Measurements from ENCODE around the gene P2RY14.

P2RY14 gene

GRCh38 chr3:151278230-151278629, at the start of gene P2RY14:
Gene P2RY14 (minus strand): TSS chr3:151278542. CDS start chr3:151214316, 64,226 bp downstream.
- FAIRE-seq = no peak
- no peak for DNase-seq (ENCODE audit: low spot score)

DNA sequence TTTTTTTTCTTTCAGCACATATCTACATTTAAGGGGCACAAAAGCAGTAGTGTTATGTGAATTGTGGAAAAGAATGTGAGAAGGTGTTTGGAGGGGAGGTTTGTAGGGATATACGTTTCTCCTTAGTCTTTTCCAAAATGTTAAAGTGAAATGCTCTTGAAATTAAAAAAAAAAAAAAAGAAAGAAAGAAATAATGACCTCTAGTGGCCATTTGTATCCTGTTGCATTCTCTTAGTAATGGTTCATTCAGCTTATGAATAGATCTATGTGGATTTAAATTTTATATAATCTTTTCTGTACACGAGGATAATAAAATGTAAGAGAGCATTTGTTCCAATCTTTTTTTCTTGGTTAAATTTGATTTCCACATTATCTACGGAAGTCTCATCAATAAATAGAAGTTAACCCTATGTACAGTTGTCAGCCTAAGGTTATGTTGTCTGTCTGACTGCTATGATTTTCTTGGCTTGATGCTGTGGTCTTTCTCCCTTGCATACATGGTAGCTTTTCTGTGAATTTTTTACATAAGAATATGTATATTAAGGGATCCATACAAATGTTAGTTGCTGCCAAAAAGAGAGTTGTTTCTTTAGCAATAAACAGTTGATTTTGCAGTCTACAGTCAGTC, 49.3 kb upstream of the P2RY14 start:
- DNase-seq (ENCODE audit: low spot score) = peak; percentile 12
- FAIRE-seq = no peak

- DNase-seq (ENCODE audit: low spot score) (no peak), FAIRE-seq (no peak)
These were observed 44.2 kb upstream of the P2RY14 start for GRCh38 chr3:151322511-151322910.

- DNase-seq (ENCODE audit: low spot score) = no peak
- no peak for FAIRE-seq
These were observed 43.2 kb upstream of the P2RY14 start for GRCh38 chr3:151321526-151321925.

DNA sequence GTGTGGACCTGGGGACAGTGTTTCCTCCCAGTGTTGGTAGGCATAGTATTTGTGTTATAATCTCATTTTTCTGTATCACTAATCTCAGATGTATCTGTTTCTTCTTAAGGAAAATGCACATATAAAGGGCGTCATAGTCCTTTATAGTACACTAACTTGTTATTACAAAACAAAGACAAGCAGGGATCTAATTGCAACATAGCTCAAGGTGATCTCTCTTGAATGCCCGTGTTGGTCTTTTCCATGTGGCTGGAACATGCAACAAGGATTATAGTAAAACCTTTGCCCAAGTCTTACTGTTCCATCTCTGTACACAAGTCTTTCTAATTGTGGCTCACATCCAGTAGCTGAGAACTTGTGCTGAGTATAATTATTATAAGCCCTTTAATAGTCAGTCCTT, 41.8 kb upstream of the P2RY14 start:
- FAIRE-seq (no peak), DNase-seq (ENCODE audit: low spot score) (no peak)

DNA sequence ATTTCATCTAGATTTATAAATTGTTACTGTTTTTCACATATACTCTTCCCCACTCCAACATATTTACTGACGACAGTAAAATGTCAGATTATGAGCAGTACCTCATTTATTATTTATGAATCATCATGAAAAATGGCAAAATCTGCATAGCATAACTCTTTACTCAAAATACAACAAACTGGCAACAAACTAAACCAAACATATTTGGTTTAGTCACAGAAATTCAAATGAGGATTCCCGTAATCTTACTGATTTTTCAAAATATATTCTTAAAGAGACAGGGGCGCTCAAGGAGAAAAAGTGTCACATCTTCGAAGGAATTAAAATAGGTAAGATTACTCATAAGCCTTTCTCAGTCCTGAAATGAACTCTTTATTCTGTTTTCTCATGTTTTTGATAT, 41.3 kb upstream of the P2RY14 start:
- DNase-seq (ENCODE audit: low spot score) = no peak
- no peak for FAIRE-seq

GRCh38 chr3:151318991-151319390, 40.6 kb upstream of the P2RY14 start:
- DNase-seq (ENCODE audit: low spot score) = no peak

DNA sequence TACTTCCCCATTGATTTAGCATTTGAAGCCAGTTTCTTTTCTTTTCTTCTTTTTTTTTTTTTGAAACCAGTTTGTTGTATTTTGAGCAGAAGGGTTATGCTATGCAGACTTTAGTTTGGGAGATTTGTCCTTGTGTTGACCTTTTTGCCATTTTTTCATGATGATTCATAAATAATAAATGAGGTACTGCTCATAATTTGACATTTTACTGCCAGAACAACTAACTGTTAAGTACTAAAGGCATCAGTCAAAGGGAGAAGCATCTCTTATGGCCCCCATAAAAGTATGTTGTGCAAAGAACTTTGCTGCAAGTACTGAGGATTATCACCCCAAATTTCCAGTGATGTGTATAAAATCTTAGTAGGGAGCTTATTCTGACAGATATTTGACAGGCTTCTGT, 40.0 kb upstream of the P2RY14 start:
- FAIRE-seq (no peak), DNase-seq (ENCODE audit: low spot score) (no peak)

More at GRCh38 chr3:151318991-151319390, 40.6 kb upstream of the P2RY14 start:
- FAIRE-seq = no peak

DNA sequence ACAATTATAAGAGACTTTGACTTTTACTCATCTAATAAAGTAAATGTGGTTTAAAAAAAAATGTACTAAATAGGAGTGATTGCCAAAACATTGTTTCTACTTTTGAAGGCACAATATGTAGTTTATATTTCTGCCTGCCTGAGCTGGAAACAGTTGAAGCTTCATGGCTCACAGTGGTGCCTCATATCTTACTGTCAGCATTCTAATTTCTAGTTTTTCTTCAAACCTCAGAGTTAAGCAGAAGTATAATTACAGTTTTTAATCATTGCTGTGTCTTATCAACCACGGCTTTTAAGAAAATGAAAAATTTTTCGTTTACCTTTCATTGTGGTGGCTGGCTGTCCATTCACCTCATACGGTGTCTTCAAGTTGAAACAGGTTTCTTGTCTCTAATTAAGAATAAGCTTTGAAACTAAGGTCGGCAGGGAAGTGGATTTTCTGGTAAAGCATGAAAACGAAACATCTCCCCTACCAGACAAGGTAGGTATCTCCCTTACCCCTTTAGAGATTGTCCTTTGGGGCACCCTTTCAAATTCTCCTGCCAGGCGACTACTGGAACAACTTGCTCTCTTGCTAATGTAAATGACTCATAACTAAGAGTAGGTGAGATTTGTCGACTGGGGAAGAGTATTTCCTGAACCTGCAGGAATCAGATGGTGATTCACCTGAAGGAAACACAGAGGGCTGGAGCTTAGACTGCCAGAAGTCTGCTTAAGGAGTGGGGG, 38.1 kb upstream of the P2RY14 start, which contains the start of gene GPR87:
Gene GPR87, minus strand, starts transcription at position 554 of the 725 bp plus-strand sequence. CDS start 16,720 bp downstream, outside the sequence.
- FAIRE-seq (no peak), DNase-seq (ENCODE audit: low spot score) (peak; percentile 69)

GRCh38 chr3:151315846-151316245, 37.5 kb upstream of the P2RY14 start:
- FAIRE-seq (no peak), DNase-seq (ENCODE audit: low spot score) (no peak)

- DNase-seq (ENCODE audit: low spot score) (no peak), FAIRE-seq (no peak)
These were observed 36.8 kb upstream of the P2RY14 start for GRCh38 chr3:151315136-151315535.

- no peak for FAIRE-seq
These were observed 36.3 kb upstream of the P2RY14 start for GRCh38 chr3:151314593-151314992.

DNA sequence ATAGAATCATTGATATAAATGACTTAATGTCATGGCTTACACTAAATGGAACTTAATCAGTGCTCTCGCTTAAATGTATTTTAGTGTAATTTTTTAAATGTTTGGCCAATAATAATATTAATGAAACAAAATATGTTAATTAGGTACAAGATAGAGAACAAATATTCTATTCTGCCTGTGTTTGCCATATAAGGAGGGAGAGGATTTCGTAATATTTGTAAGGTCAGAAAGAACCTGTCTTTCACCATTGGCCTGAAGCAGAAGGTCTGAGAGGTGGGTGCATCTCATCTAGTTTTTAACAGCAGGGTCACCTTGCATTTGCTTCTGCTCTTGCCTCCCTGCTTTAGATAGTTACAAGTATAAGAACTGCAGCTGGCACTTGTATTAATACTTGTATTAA, 35.8 kb upstream of the P2RY14 start:
- FAIRE-seq = no peak
- DNase-seq (ENCODE audit: low spot score) = no peak

More at GRCh38 chr3:151314593-151314992, 36.3 kb upstream of the P2RY14 start:
- no peak for DNase-seq (ENCODE audit: low spot score)

DNA sequence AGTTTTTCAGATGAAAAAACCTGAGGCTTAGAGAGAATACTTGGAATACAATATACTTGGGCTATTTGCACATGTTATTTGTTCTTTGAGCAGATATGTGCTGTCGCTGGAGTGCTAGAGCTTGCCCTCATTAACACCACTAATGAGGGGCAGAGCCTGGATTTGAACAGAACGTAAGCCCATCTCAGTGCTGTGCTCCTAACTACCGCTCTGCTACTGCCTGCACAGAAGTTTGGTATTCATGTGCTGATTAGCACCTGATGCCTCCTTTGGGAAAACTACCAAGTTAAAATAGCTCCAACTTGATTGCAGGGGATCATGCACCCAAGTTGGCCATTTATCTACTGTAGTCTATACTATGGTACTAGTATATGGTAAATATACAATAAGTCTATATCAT, 34.6 kb upstream of the P2RY14 start:
- no peak for DNase-seq (ENCODE audit: low spot score)
- no peak for FAIRE-seq

DNA sequence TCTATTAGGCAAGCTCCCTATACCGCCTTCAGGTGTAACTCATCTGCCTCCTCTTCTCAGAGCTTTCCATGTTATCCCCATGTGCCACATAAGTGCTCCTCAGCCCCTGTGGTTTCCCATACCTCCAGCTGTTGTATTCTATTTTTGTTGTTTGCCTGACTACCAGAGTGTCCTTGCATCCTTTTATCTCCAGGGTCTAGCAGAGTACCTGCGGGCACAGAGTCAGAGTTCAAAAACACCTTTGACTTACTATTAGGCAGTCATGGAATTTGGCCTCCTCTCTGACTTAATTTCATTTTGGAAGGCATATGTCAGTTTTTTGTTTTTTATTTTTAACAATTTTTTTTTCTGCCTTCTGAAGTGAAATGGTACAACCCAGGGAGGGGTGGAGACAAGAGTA, 31.2 kb upstream of the P2RY14 start:
- FAIRE-seq (no peak), DNase-seq (ENCODE audit: low spot score) (no peak)

DNA sequence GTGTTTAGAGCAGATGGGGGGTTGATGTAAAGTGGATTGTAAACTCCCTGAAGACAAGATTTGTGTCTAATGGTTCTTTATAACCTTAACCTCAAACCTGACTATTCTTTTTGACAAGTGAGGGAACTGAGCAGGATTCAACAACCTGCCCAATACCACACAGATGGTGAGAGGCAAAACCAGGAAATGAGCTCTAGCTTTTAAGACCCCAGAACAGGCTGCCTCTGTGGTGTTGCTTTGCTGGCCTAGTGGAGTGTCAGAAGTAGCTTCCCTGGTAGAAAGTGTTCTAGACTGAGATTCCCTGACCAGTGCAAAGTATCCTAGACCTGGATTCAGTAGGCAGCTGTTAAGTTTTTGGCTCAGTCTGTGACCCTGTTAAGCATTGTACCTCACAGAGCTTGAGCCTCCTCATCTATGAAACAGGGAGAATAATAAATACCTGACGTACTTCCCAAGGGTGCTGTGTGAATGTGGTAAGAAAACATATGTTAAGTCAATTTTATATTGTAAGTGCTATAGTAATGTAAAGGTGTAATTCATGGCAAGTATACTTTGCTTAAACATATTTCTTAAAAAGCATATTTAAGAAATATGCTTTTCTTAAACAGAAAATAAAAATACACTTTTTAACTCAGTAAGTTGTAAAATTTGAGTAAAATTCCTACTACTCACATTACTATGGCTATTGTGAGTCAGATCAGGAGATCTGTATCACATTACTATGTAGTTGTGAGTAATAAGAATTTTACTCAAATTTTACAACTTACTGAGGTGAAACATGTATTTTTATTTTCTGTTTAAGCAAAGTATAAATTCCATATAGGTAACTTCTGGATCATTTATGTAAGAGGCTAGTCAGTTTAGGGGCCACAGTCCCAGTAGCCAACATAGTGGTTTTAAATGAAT, 29.5 kb upstream of the P2RY14 start:
- no peak for FAIRE-seq
- DNase-seq (ENCODE audit: low spot score) = no peak

DNA sequence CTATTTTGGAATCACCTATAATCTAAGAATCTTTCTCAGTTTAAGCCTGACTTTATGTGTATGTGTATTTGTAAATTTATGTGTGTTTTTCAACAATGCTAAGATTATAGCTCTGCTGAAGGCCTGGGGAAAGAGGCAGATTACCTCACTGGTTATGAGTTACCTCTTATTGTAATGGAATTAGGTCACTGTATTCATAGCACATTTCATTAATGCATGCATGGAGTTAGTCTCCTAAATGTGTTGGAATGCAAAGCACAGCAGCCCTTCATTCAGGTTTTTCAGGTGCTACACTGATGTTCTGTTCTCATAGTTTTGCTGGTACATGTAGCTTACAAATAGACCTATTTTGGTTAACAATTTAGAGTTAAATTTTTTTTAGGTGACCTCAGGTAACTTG, 28.8 kb upstream of the P2RY14 start:
- FAIRE-seq = no peak

DNA sequence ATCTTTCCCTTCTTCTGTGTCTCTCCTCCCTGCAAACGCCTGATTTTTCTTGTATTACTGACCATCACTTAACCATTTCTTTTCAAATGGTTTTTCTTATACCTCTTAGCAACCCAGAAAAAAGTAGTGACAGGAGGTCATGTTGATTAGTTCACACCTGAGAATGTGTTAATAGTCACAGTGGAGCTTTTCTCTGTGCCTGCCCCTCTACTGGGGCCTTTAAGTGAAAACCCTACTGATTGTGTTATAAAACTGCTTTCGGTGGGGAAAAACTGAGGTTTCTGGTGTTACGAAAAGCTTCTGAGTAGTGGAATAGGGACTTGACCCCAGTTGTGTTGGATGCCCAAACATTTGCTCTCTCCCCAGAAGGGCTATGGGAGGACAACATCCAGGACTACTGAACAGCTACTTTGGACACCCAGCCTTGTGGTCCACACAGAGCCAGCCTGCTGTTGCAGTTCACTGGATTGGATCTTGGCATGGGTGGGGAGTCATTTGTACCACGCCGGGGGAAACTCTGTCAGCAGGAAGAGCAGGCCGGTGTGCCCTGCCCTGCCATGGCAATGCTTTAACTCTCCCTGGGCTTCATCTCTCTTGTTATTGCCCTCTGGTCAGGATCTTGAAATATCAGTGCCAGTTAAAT, 27.9 kb upstream of the P2RY14 start:
- FAIRE-seq (no peak), DNase-seq (ENCODE audit: low spot score) (no peak)

More for the DNA sequence above, 28.8 kb upstream of the P2RY14 start:
- no peak for DNase-seq (ENCODE audit: low spot score)

DNA sequence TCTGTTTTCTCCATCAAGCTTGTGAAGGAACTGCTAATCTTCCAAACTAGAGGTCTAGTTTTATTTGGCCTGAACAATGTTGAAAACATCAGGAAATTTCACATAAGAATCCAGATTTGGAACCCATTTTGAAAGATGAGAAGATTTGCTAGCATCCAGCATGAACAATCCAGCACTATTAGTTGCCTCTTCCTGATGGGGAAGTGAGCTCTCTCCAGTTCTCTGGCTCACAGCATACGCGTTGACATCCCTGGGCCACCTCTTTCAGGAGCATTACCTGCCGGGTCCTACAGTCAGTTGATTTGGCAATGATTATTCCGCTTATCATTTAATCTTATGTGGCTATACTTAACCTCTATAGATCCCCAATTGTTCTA, 27.4 kb upstream of the P2RY14 start:
- no peak for FAIRE-seq
- DNase-seq (ENCODE audit: low spot score) = no peak

- FAIRE-seq = no peak
- DNase-seq (ENCODE audit: low spot score) = peak; percentile 87
These were observed 26.9 kb upstream of the P2RY14 start for GRCh38 chr3:151305060-151305774.

DNA sequence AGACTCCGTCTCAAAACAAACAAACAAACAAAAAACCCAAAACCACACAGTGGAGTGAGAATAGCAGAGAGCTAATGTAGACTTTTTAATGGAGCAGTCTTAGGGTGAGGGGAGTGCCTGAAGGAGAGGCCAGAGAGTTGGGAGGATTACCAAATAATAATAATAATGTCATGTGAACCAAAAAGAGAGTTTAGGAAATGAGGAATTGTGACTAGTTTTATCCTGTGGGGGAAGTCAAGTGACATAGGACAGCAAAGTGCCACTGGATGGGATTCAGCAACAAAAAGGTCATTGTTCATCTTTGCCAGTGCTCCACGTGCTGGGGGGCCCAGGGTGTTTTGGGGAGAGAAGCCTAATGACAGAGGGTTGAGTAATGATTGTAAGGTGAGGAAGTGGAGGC, 25.4 kb upstream of the P2RY14 start:
- no peak for FAIRE-seq
- no peak for DNase-seq (ENCODE audit: low spot score)
